Skeletal muscle satellite cell (primary cell): ENCODE measurements around the gene FHIT.
"Not testable (repeated sequence)": the region's sequence is repeated elsewhere in the genome, so short reads cannot be mapped to it uniquely, and the experiment has no call there.

ENCODE experiments used
- H3K27me3 ChIP-seq: 2 replicates; pipeline ENCODE4 v1.7.0; 2013; ENCODE audit warnings: low read length; ENCODE audit not compliant: control insufficient read depth, insufficient read depth
- H3K36me3 ChIP-seq: 2 replicates; pipeline ENCODE4 v1.7.0; 2013; ENCODE audit warnings: mild to moderate bottlenecking, control low read depth, low read length; ENCODE audit not compliant: insufficient read depth
- H3K4me1 ChIP-seq: 2 replicates; pipeline ENCODE4 v1.7.0; 2013; ENCODE audit warnings: low read length; ENCODE audit not compliant: control insufficient read depth, insufficient read depth
- H3K4me2 ChIP-seq: 2 replicates; pipeline ENCODE4 v1.7.0; 2013; ENCODE audit warnings: mild to moderate bottlenecking, low read length
- H3K4me3 ChIP-seq: 2 replicates; pipeline ENCODE4 v1.7.0; 2013; ENCODE audit warnings: low read length
- H3K9ac ChIP-seq: 2 replicates; pipeline ENCODE4 v1.7.0; 2013; ENCODE audit warnings: mild to moderate bottlenecking, low read depth, low read length, moderate library complexity
- H3K9me3 ChIP-seq: replicated peaks from 2 replicates; pipeline ENCODE4 v1.7.0; 2013; ENCODE audit warnings: mild to moderate bottlenecking, control low read depth, low read length

Gene FHIT

DNA sequence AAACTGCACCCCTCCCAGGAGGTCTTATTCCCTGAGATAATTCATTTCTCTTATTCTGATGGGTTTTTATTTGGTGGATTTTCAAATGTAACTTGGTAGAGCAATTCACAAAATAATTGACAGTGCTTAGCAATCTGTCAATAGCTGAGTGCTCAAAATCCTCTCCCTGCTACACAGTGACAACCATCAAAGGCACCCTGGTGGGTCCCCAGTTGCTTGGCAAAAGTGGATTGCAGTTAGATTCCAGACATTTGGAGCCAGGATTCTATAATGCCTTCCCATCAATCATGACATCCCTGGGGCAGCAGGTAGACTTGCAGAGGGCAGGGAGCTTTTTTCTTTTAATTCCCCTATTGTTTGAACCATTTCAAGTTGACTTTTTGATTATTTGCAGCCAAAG is 59.0 kb downstream of the FHIT start:
- H3K27me3 ChIP-seq = no peaks in the 10 kb centered on the region
- H3K4me3 ChIP-seq = no peak overlapping the region
- no peaks in the 10 kb centered on the region for H3K9me3 ChIP-seq
- no peaks in the 10 kb centered on the region for H3K4me1 ChIP-seq
- H3K36me3 ChIP-seq = no peaks in the 10 kb centered on the region
- H3K9ac ChIP-seq = no peak overlapping the region
- no peak overlapping the region for H3K4me2 ChIP-seq

DNA sequence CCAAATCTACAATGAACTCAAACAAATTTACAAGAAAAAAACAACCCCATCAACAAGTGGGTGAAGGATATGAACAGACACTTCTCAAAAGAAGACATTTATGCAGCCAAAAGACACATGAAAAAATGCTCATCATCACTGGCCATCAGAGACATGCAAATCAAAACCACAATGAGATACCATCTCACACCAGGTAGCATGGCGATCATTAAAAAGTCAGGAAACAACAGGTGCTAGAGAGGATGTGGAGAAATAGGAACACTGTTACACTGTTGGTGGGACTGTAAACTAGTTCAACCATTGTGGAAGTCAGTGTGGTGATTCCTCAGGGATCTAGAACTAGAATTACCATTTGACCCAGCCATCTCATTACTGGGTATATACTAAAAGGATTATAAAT is 61.0 kb downstream of the FHIT start:
- not testable (repeated sequence) for H3K4me2 ChIP-seq, H3K4me1 ChIP-seq, H3K9ac ChIP-seq, H3K4me3 ChIP-seq, H3K9me3 ChIP-seq, H3K36me3 ChIP-seq, H3K27me3 ChIP-seq

DNA sequence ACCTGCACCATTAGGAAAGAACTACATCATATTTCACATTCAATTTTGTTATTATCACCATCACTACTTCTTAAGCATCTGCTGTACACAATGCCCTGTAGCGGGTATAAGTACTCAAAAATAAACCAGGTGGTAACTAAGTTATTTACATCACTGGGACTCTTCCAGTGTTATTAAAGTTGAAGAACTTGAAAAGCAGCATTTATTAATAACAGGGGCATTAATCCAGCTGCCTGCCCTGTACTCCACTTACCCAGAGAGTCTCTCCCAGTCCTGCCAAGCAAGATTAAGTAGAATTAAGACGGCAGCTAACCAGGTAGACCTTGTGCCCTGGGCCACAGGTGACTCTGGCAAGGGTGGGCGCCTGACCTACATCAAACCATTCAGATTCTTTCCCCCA is 65.2 kb downstream of the FHIT start:
- no peak overlapping the region for H3K4me3 ChIP-seq
- no peak overlapping the region for H3K9ac ChIP-seq
- H3K4me1 ChIP-seq = peaks cover 9% of the 10 kb centered on the region
- no peaks in the 10 kb centered on the region for H3K36me3 ChIP-seq
- no peaks in the 10 kb centered on the region for H3K9me3 ChIP-seq
- H3K27me3 ChIP-seq = peaks cover 17% of the 10 kb centered on the region
- H3K4me2 ChIP-seq = no peak overlapping the region

DNA sequence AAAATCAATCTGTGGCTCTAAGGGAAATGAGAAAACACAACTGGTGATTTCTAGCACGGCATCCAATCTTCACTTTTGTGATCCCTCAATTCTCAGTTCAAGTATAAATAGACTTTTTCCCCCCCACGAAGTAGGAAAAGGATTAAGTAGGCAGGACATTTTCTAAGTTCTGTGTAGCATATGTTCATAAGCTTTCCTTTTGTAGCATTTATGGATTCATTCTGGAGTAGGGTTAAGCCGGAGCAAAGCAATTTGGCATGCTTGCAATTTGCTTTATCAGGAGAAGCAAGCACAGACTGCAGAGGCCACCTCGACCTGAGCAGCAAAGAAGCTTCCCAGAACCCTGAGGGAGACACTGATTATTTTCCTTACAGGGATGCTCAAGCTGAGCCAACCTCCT is 66.3 kb downstream of the FHIT start:
- no peaks in the 10 kb centered on the region for H3K9me3 ChIP-seq
- peaks cover 9% of the 10 kb centered on the region for H3K4me1 ChIP-seq
- H3K36me3 ChIP-seq = no peaks in the 10 kb centered on the region
- H3K4me3 ChIP-seq = no peak overlapping the region
- no peak overlapping the region for H3K4me2 ChIP-seq
- peaks cover 17% of the 10 kb centered on the region for H3K27me3 ChIP-seq
- no peak overlapping the region for H3K9ac ChIP-seq

DNA sequence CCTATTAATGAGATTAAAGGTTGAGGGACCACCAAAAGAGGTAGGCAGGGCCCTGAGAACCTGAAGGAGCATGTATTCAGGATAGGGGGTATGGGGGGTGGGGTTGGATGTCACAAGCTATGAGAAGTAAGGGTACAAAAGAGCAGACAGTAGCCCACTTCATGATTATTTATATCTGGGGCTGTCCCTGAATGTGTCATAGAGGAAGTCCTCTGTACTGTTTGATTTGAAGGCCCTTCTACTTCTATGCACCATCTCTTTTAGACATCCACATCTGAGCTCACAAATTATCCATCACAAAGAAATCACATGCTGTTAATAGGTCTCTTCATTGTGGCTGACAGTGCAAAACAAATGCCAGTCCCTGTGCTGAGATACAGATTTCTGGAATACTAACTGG is 68.6 kb downstream of the FHIT start:
- Histone ChIP-seq H3K4me2 (no peak overlapping the region), H3K36me3 (no peaks in the 10 kb centered on the region), H3K4me3 (no peak overlapping the region), H3K9ac (no peak overlapping the region), H3K4me1 (peaks cover 9% of the 10 kb centered on the region), H3K27me3 (peaks cover 17% of the 10 kb centered on the region), H3K9me3 (no peaks in the 10 kb centered on the region)

DNA sequence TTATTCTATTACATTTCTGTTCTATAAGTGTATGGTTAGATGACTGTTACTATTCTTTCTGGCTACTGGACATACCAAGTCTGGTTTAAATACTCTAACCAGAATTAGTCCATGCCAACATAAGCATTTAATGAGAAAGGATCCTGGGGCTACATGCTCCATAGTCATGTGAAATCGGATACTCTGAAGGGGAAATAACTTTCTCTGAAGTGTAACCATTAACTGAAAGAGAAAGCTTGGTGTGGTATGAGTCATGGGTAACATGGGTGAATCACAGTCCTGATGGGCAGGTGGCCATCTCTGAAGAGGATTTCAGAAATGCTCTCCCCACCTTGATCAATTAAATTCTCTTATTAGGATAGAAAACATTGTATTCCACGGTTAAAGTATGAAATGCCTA is 69.4 kb downstream of the FHIT start:
- peaks cover 17% of the 10 kb centered on the region for H3K27me3 ChIP-seq
- H3K4me3 ChIP-seq = no peak overlapping the region

DNA sequence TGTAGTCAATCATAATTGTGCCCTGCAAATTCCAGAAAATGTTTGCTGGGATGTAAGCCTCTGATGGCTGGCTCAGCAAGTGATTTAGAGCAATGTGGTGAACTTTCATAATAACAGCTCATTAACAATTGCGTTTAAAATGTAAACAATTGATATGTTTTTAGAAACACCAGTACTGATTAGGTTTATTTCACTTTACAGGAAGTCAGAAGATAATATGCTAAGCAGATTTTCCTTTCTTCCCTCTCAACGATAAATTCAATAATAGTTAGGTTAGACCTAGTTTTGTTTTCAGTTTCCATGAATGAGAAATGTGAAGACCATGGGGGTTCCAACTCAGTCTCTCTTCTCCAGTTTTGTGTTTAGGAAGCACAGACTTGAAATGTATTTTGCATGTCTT is 71.0 kb downstream of the FHIT start:
- no peaks in the 10 kb centered on the region for H3K36me3 ChIP-seq
- H3K9ac ChIP-seq = no peak overlapping the region
- H3K4me1 ChIP-seq = peaks cover 9% of the 10 kb centered on the region
- H3K4me3 ChIP-seq = no peak overlapping the region
- peaks cover 14% of the 10 kb centered on the region for H3K27me3 ChIP-seq
- no peak overlapping the region for H3K4me2 ChIP-seq
- no peaks in the 10 kb centered on the region for H3K9me3 ChIP-seq

More for the DNA sequence above, 69.4 kb downstream of the FHIT start:
- Histone ChIP-seq H3K4me2 (no peak overlapping the region), H3K9ac (no peak overlapping the region), H3K36me3 (no peaks in the 10 kb centered on the region), H3K9me3 (no peaks in the 10 kb centered on the region), H3K4me1 (peaks cover 9% of the 10 kb centered on the region)

DNA sequence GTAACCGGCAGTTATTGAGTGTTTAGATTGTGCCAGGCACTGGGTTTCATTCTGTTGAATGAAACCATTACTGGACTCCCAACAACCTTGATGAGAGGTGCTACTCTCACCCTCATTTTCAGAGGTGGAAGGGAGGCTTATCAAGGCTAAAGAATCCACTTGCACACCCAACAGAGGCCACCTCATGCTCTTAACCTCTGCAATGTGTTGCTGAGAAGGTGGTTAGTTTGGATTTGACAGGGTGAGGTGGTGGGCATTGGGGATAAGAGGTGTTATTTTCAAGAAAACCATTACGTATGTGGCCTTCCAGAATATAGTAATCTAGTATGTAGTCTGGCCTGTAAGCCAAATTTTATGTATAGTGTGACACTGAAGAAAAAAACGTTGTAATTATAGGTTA is 73.1 kb downstream of the FHIT start:
- Histone ChIP-seq H3K4me3 (no peak overlapping the region), H3K9ac (no peak overlapping the region), H3K4me1 (peaks cover 9% of the 10 kb centered on the region), H3K27me3 (no peaks in the 10 kb centered on the region), H3K36me3 (no peaks in the 10 kb centered on the region), H3K9me3 (no peaks in the 10 kb centered on the region), H3K4me2 (no peak overlapping the region)

DNA sequence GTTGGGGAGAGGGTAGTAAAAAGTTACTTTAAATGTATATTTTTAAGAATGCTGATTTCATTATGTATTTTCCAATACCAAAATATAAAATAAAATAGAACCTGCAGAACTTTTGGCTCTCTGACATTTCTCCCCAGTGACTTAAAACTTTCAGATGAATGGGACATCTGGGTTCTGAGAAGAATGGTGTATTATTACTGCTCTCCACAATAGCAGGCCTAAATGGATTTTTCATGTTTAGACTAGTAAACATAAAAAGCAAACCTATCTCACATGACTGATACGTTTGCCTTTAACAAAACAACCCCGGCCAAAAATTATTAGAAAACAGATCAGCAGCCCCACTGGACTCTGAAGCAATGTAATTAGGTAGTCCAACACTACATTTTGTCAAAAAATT is 73.8 kb downstream of the FHIT start:
- Histone ChIP-seq H3K4me3 (no peak overlapping the region), H3K9me3 (no peaks in the 10 kb centered on the region), H3K9ac (no peak overlapping the region), H3K27me3 (no peaks in the 10 kb centered on the region), H3K4me2 (no peak overlapping the region), H3K36me3 (no peaks in the 10 kb centered on the region), H3K4me1 (peaks cover 9% of the 10 kb centered on the region)

DNA sequence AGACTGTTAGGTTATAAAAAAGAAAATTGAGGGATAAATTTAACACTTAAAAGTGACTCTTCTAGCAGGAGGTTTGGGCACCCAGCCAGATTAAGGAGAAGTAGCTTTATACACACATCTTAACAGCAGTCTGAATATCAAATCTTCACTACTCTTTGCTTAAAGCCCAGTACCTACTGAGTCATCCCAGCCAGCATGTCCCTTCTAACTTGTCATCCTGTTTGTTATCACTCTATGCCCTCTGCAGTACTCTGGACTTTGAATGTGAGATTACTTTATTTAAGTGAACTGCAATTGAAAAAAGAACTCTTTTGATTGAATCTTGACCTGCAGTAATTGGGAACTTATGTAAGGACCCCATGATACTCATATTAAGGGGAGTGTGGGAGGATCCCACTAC is 77.6 kb downstream of the FHIT start:
- no peaks in the 10 kb centered on the region for H3K36me3 ChIP-seq
- H3K9me3 ChIP-seq = no peaks in the 10 kb centered on the region
- H3K4me3 ChIP-seq = no peak overlapping the region
- H3K27me3 ChIP-seq = no peaks in the 10 kb centered on the region
- H3K4me1 ChIP-seq = no peaks in the 10 kb centered on the region
- H3K9ac ChIP-seq = no peak overlapping the region
- H3K4me2 ChIP-seq = no peak overlapping the region

DNA sequence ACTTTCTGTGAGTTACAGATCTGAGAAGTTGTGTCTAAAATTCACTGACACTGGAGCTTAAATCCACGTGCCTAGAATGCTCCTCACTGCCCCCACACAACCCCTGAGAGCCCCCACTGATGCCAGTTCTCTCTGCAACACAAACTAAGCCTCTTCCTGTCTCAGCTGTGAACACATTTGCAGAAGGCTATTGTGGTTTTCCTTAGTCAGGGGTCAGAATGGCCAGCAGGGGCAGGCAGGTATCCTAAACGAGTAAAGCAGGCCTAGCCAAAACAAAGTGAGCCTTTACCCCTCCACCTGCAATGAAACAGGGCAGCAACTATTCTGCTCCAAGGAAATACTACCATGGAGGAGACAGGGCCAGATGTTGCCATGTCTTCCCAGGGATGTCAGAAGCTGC is 78.6 kb downstream of the FHIT start:
- Histone ChIP-seq H3K4me2 (no peak overlapping the region), H3K4me1 (no peaks in the 10 kb centered on the region), H3K36me3 (no peaks in the 10 kb centered on the region), H3K27me3 (no peaks in the 10 kb centered on the region), H3K4me3 (no peak overlapping the region), H3K9me3 (no peaks in the 10 kb centered on the region), H3K9ac (no peak overlapping the region)

DNA sequence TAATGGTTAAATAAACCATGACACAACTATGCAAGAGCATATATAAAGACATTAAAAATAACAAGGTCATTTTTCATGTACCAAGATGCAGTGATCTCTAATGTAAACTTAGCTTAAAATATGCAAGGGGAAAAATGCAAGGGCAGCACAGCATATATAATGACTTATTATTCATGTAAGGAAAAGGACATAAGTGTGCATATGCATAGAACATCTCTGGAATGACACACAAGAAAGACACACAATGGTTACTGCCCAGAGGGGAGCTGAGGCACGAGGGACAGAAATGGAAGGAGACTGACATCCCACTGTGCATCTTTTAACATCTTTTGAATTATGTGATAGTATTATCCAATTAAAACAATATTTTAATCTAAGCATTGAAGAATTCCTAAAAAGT is 79.0 kb downstream of the FHIT start:
- Histone ChIP-seq H3K9ac (no peak overlapping the region), H3K4me3 (no peak overlapping the region), H3K36me3 (no peaks in the 10 kb centered on the region), H3K4me1 (no peaks in the 10 kb centered on the region), H3K9me3 (no peaks in the 10 kb centered on the region), H3K4me2 (no peak overlapping the region), H3K27me3 (no peaks in the 10 kb centered on the region)
